ENCODE measurements around the gene BCAN.

DNA sequence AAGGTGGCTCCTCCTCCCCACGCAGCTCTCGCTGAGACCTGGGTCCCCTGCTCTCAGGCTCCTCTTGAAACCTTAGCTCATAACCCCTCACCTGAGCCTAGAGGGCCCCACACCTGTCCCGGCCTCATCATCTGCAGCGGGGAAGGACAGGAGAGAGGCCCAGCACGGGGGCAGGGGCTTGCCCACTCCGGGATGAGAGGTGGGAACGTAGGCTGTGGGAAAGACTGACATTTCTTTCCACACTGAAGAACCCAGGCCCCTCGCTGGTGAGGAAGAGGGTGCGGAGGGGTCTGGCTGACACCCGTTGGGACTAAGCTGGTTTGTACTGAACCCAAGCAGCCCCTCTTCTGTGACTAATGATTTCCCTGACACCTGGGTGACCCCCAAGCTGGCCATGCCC, 49.3 kb downstream of the BCAN start:
- TF ChIP-seq CTCF (IDR thresholded peaks at IDR 0.05): no peak
- no peak for TF ChIP-seq POLR2A (IDR thresholded peaks at IDR 0.05)
